NCI-H2196 (cell line): ENCODE data around the gene PLIN4.
"Not testable (repeated sequence)": the region's sequence is repeated elsewhere in the genome, so short reads cannot be mapped to it uniquely, and the experiment has no call there.

Source experiments
- DNase-seq: peaks from one replicate; lab custom pipeline; 2025; ENCODE audit not compliant: unreplicated experiment; lab: John Stamatoyannopoulos, UW

Gene PLIN4

GRCh38 chr19:4548238-4548584 is 29.9 kb upstream of the PLIN4 start:
- DNase-seq: no peak

GRCh38 chr19:4547303-4548237 is 29.3 kb upstream of the PLIN4 start:
- no peak for DNase-seq

GRCh38 chr19:4543842-4544647 is 25.8 kb upstream of the PLIN4 start:
- no peak for DNase-seq

- DNase-seq: no peak
Measured at GRCh38 chr19:4542896-4543841, 24.9 kb upstream of the PLIN4 start.

GRCh38 chr19:4541806-4542145 is 23.5 kb upstream of the PLIN4 start:
- not testable (repeated sequence) for DNase-seq

GRCh38 chr19:4541114-4541805 is 23.0 kb upstream of the PLIN4 start:
- DNase-seq: no peak

GRCh38 chr19:4539693-4540581 is 21.7 kb upstream of the PLIN4 start, which contains the start of gene LRG1:
TSS of gene LRG1 (minus strand) at chr19:4540036. CDS start at chr19:4540013, 23 bp downstream.
- peak; percentile 47 for DNase-seq

- no peak for DNase-seq
Measured at GRCh38 chr19:4539169-4539692, 20.9 kb upstream of the PLIN4 start.

GRCh38 chr19:4538601-4538954 is 20.3 kb upstream of the PLIN4 start:
- DNase-seq: peak; percentile 76

- peak; percentile 43 for DNase-seq
Measured at GRCh38 chr19:4537953-4538600, 19.8 kb upstream of the PLIN4 start.

GRCh38 chr19:4536798-4537197 is 18.5 kb upstream of the PLIN4 start:
- DNase-seq: peak; percentile 61

- DNase-seq: peak; percentile 97
Measured at GRCh38 chr19:4534836-4535658, 16.8 kb upstream of the PLIN4 start, which contains the start of gene PLIN5. TSS of gene PLIN5 (minus strand) at chr19:4535224. CDS start at chr19:4534074, 1,150 bp downstream.

GRCh38 chr19:4533835-4534424 is 15.6 kb upstream of the PLIN4 start:
- DNase-seq: no peak

GRCh38 chr19:4533334-4533733 is 15.0 kb upstream of the PLIN4 start:
- no peak for DNase-seq

GRCh38 chr19:4531562-4532165 is 13.4 kb upstream of the PLIN4 start:
- no peak for DNase-seq

GRCh38 chr19:4529924-4530522 is 11.7 kb upstream of the PLIN4 start:
- no peak for DNase-seq
